SIG-M5 (cell line): ENCODE measurements around the gene CHRM4.

Source experiments
- DNase-seq: peaks from one replicate; lab custom pipeline; 2025; lab: John Stamatoyannopoulos, UW

The CHRM4 gene

GRCh38 chr11:46402957-46403902 lies 11.7 kb upstream of the CHRM4 start:
- DNase-seq, result no peak

- DNase-seq, result no peak
Measured at GRCh38 chr11:46397526-46397925, 6.0 kb upstream of the CHRM4 start.

GRCh38 chr11:46393759-46394158 lies 2.2 kb upstream of the CHRM4 start:
- no peak for DNase-seq

- no peak for DNase-seq
Measured at GRCh38 chr11:46393231-46393616, 1.6 kb upstream of the CHRM4 start.

GRCh38 chr11:46392421-46393230 lies 1.1 kb upstream of the CHRM4 start:
- no peak for DNase-seq

GRCh38 chr11:46391186-46391577 lies 394 bp downstream of the CHRM4 start:
- no peak for DNase-seq

GRCh38 chr11:46390331-46391171 lies 1.0 kb downstream of the CHRM4 start:
- DNase-seq, result no peak

- no peak for DNase-seq
Measured at GRCh38 chr11:46389450-46390330, 1.9 kb downstream of the CHRM4 start.

- no peak for DNase-seq
Measured at GRCh38 chr11:46388619-46389449, 2.7 kb downstream of the CHRM4 start.

- no peak for DNase-seq
Measured at GRCh38 chr11:46387919-46388618, 3.5 kb downstream of the CHRM4 start.

- DNase-seq, result no peak
Measured at GRCh38 chr11:46387456-46387855, 4.1 kb downstream of the CHRM4 start.

- DNase-seq, result no peak
Measured at GRCh38 chr11:46386674-46387073, 4.9 kb downstream of the CHRM4 start.

GRCh38 chr11:46386005-46386578 lies 5.5 kb downstream of the CHRM4 start:
- no peak for DNase-seq

GRCh38 chr11:46385169-46386004 lies 6.2 kb downstream of the CHRM4 start:
- DNase-seq, result no peak

GRCh38 chr11:46383974-46384701 lies 7.4 kb downstream of the CHRM4 start:
- DNase-seq, result no peak

GRCh38 chr11:46383404-46383758 lies 8.2 kb downstream of the CHRM4 start:
- no peak for DNase-seq

GRCh38 chr11:46382646-46383403 lies 8.8 kb downstream of the CHRM4 start:
- no peak for DNase-seq
